HG03575 (cell line): ENCODE data around the gene ARRDC3.
"Not testable (repeated sequence)": the region's sequence is repeated elsewhere in the genome, so short reads cannot be mapped to it uniquely, and the experiment has no call there.

Source experiments
- ATAC-seq: cut with Tn5 transposase; IDR thresholded peaks from one replicate; pipeline ENCODE4 v1.9.1; 2021; ENCODE audit not compliant: unreplicated experiment, insufficient number of reproducible peaks, low FRiP score; ENCODE audit errors: extremely low read depth

The ARRDC3 gene

GRCh38 chr5:91366551-91366950 lies 16.6 kb downstream of the ARRDC3 start:
- ATAC-seq: no peak

- no peak for ATAC-seq
These were observed 17.6 kb downstream of the ARRDC3 start for GRCh38 chr5:91365498-91365897.

GRCh38 chr5:91362935-91363334 lies 20.2 kb downstream of the ARRDC3 start:
- no peak for ATAC-seq

GRCh38 chr5:91361790-91362189 lies 21.3 kb downstream of the ARRDC3 start:
- no peak for ATAC-seq

GRCh38 chr5:91361055-91361701 lies 21.9 kb downstream of the ARRDC3 start:
- ATAC-seq: no peak

GRCh38 chr5:91359962-91360609 lies 23.0 kb downstream of the ARRDC3 start:
- no peak for ATAC-seq

- no peak for ATAC-seq
These were observed 25.3 kb downstream of the ARRDC3 start for GRCh38 chr5:91357806-91358205.

- ATAC-seq: no peak
These were observed 26.0 kb downstream of the ARRDC3 start for GRCh38 chr5:91357012-91357634.

GRCh38 chr5:91354867-91355266 lies 28.2 kb downstream of the ARRDC3 start:
- not testable (repeated sequence) for ATAC-seq

GRCh38 chr5:91352831-91353695 lies 30.1 kb downstream of the ARRDC3 start:
- ATAC-seq: no peak

GRCh38 chr5:91345461-91345860 lies 37.7 kb downstream of the ARRDC3 start:
- ATAC-seq: no peak

GRCh38 chr5:91344661-91345200 lies 38.4 kb downstream of the ARRDC3 start:
- not testable (repeated sequence) for ATAC-seq

- ATAC-seq: no peak
These were observed 39.2 kb downstream of the ARRDC3 start for GRCh38 chr5:91343916-91344315.

GRCh38 chr5:91342931-91343330 lies 40.2 kb downstream of the ARRDC3 start:
- ATAC-seq: not testable (repeated sequence)

GRCh38 chr5:91341154-91341553 lies 42.0 kb downstream of the ARRDC3 start:
- no peak for ATAC-seq

- no peak for ATAC-seq
These were observed 42.6 kb downstream of the ARRDC3 start for GRCh38 chr5:91340532-91340931.

GRCh38 chr5:91339063-91339705 lies 43.9 kb downstream of the ARRDC3 start:
- ATAC-seq: no peak

GRCh38 chr5:91332267-91333045 lies 50.7 kb downstream of the ARRDC3 start:
- ATAC-seq: no peak
